GM18511 (cell line): ENCODE data around the gene HOXC11.

Experiments
- ATAC-seq: cut with Tn5 transposase; IDR thresholded peaks from one replicate; pipeline ENCODE4 v1.9.1; 2021; ENCODE audit warnings: mild to moderate bottlenecking, moderate library complexity; ENCODE audit not compliant: unreplicated experiment

The HOXC11 gene

DNA sequence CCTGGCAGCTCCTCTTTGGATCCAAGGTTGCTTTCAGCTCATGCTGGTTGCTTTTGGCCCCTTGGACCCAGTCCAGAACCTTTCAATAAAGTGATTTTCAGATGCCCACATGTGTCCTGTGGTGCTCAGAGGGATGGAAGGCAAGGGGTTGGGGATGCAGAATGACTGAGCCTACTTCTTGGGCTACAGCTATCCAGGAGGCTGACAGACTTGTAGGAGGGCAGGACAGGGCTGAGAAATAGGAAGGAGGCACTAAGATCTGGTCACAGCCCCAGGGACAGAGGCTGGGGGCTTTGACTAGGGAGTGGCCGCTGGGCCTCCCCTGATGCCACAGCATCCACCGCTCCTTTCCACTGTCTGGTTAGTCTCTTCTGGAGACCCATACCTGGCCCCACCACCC, 1.2 kb upstream of the HOXC11 start:
- ATAC-seq: no peak

DNA sequence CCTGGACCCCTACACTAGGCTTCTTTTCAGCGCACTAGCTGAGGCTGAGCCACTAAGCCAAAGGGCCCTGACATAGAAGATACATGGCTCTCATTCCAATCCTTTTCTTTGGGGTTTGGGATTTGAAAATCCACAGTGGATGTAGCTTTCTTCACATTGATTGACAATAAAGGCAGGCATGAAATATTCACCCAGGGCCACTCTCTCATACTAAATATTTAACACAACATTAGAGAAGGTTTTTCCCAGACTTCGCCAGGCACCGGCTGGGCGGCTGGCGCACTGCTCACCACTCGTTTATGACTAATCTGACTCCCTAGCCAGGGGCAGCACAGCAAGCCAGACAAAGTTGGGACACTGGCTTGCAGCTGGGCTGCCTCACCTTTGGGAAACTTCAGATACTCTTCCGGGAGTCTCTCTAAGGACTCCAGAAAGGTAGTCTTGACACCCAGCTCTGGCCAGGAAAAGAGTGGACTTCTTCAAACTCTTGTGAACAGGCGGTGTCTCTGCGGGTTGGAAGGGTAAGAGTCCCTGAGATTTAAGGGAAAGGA, 699 bp upstream of the HOXC11 start:
- ATAC-seq: no peak

DNA sequence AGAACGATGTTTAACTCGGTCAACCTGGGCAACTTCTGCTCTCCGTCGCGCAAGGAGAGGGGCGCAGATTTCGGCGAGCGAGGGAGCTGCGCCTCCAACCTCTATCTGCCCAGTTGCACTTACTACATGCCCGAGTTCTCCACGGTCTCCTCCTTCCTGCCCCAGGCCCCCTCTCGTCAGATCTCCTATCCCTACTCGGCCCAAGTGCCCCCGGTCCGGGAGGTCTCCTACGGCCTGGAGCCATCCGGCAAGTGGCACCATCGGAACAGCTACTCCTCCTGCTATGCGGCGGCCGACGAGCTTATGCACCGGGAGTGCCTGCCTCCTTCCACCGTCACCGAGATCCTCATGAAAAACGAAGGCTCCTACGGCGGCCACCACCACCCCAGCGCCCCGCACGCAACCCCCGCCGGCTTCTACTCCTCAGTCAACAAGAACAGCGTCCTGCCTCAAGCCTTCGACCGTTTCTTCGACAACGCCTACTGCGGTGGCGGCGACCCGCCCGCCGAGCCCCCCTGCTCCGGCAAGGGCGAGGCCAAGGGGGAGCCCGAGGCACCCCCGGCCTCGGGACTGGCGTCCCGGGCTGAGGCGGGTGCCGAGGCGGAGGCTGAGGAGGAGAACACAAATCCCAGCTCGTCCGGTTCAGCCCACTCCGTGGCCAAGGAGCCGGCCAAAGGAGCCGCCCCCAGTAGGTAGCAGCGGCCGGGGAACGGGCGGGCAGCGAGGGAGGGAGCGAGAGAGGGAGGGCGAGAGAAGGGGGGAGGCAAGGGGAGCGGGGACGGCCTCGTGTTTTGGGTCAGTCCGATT, 513 bp downstream of the HOXC11 start:
- ATAC-seq: no peak

DNA sequence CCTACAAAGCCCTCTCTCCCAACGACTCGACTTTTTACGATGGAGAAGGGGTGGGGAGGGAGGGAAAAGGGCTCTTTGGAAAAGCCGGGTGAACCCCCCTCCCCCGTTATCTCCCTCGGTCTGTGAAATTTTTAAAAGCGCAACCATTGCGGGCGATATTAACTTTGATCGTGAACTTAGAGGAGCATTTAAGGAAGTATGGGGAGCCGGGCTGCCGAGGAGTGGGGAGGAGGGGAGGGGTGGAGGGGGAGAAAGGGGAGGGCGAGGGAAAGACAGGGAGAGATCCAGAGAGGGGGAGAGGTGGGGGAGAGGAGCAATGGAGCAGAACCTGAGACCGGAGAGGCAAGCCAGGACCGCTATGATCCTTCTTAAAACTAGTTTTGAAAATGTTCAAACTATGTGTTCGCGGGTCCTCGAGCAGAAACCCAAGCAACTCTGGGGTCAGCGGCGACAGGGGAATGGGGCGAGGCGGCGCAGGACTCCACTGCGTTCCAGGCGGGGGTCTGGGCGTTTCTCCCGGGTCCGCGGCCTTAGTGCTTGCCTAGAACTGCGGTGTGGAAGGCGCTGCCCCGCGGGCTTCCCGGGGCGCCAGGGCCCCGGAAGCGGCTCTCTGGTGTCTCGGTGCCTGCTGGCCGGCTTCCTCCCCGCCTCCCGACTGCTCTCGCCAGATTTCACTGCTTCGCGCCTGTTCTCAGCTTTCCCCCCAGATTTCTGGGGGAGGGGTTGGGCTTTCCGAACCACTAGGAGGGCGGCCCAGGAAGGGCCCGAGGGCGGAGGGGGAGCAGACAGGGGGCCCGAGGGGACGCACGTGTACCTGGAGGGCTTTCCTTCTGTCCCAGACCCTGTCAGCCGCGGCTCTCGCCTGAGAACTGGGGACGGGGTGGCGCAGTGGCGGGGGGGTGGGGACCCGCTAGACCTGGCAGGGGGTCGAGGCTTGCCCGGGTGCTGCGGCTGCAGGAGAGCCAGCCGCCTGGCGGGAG, 1.4 kb downstream of the HOXC11 start, which contains the start of gene HOTAIR:
HOTAIR (minus strand) TSS at position 871 of the 980 bp plus-strand sequence.
- ATAC-seq: no peak

DNA sequence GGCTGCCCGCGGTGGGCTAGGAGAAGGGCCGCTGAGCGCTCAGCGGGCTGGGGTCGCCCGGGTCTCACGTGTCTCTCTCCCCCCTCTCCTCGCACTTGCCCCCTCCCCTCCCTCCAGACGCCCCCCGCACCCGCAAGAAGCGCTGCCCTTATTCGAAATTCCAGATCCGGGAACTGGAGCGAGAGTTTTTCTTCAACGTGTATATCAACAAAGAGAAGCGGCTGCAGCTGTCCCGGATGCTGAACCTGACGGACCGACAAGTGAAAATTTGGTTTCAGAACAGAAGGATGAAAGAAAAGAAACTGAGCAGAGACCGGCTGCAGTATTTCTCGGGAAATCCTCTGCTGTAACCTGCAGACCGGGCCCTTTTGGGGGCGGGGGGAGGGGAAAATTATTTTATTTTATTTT, 2.1 kb downstream of the HOXC11 start:
- no peak for ATAC-seq

DNA sequence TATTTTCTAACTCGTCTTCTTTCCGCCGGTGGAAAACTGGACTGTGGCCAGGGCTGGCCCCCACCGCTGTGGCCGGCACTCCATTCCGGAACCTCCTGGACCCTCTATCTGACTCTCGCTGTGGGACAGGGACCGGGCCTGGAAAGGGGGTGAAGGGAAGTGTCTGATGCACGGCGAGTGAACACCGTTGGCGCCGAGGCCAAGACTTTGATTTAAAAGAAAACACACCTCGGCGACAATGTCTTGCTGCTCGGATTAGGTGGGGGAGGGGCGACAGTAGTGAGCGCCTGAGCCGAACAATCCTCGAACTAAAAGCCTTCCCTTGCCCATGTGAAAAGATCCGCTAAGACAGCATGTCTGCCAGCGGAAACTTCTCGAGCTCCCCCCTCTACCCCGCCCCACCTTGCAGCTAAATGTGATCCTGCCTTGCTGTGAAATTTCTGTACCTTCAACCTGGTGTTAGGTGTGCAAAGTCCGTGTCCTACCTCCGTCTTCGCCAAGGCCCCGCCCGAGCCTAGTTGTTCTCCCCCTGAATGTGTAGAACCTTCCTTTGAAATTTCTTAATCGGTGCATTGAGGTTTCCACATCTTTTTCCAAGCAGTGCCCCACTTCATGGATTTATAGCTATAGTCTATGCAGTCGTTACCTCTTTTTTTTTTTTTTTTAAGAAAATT, 2.7 kb downstream of the HOXC11 start:
- no peak for ATAC-seq

DNA sequence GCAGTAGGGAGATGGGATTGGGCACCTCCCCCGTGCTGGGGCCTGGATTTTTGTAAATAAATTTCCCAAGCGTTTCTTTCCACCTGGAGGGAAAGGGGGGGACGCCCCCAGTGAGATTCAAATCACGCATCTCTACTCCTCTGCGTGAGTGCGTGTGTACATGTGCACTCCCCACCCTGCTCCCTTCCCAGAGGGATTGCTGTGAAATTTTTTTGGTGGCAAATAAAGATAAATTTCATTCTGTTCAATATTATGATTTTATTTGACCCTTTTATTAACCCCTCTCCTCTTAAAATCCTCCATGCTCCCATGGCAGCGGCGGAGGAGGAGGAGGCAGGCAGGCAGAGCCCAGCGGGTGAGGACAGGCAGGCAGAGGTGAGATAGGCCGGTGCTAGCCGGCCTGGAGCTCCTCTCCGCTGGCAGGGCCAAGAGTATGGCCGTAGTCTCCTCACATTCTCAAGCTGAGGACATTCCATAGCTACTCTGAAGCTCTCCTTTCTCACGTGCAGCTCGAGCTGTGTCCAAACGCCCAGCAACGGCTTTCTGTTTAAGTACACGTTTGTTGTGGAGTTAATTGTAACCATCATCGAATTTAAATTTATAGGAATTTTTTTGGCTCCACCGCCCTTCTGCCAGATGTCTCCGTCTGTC, 3.4 kb downstream of the HOXC11 start:
- no peak for ATAC-seq

DNA sequence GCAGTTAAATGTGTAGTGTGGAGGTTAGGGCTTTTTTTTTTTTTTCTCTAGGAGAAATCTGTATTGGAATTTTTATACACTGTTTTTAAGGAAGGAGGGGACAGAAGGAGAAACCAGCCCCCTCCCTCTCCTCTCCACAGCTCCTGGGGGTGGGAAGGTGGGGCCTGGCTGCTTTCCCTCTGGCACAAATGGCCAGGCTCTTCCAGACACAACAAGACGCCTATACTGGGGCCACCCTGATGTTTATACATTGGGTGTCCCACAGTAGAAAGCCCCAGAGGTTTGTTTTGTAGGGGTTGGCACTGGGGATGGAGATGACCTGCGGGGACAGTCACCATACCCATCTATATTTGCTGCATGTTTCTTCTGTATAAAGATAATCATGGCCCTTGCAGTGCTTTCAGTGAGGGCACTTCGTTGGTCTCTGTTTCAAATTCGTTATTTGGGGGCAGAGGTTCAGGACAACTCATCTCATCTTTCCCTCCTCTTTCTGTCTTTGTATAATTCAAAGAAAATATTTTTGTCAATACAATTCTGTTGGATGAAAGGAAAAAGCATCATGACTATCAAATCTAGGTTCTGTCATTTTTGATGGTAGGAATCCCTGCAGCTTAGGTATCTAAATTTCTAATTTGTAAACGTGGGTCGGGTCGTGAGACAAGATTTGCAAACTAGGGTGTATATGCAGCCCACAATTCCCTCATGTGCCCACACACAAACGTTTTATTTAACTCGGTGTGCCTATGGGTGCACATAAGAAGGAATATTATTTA, 4.1 kb downstream of the HOXC11 start:
- ATAC-seq: no peak

DNA sequence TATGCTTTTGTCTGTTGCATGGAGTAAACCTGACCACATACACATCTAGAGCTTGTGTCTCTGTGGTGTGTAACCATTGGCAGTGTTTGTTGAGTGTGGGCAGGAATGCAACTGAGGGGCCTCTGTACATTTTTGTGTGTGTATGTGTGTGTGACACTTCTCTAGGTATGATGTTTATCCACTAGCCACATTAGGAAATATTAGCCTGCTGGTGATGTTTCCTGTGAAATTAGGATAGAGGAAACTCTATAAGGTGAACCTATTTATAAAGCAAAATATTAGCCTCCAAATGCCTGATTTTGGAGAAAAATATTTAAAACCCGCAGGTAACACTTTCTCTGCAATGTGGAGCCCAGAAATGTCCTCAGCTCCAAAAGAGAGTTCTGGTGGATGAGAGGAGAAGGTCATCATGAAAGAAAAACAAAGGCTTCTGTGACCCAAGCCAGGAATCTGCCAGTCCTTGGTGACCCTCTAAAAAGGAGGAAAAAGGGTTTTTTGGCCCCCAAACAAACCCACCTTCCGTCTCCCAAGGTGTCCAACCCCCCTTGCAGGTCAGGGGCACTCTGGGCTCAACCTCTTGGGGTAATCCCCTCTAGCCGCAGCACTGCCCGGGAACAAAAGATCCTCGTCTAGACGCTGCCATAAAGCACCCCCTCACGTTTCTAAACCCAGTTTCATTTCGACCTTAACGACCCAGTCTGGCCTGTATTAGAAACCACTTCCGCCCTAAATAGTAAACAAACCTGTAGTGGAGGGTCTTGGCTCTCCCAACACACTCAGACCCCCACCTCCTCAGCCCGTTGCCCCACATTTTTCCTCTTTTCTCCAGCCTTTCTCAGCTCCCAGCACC, 4.9 kb downstream of the HOXC11 start:
- ATAC-seq: no peak

DNA sequence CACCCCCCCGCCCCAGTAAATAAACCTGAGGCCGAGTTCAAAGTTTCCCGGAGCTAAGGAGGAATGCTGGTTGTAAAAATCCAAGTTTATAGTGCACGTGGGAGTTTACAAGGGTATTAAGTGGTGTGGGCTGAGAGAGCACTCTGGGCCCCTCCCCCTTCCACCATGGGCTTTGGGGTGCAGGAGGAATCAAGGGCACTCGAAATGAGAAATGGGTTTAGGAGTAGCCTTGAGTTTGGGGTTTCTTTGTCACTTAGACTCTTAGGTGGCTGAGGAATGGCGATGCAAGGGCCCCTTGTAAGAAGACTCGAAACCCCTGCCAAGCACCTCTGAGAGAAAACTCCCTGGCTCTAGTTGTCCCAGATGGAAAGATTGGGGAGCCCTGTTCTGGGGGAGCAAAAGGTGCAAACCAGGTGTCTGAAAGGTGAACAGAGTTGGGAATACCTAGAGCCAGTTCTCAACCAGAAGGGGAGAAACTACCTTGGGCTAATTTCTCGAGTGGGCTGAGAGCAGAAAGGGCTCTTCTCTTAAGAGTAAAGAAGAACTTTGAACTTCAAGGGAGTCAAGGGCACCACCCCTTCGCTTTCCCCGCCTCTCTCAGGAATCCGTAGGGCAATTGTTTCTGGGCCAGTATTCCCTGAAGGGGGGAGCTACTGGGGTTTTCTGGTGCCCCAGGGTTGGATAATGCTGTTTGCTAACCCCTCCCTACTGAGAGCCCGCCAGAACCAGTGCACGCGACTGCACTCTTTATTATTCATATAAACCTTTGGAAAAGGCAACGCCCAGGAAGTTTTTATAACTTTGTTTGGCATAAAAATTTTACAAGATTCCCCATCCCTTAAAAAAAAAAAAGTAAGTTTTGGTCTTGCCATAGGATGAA, 5.8 kb downstream of the HOXC11 start:
- no peak for ATAC-seq

DNA sequence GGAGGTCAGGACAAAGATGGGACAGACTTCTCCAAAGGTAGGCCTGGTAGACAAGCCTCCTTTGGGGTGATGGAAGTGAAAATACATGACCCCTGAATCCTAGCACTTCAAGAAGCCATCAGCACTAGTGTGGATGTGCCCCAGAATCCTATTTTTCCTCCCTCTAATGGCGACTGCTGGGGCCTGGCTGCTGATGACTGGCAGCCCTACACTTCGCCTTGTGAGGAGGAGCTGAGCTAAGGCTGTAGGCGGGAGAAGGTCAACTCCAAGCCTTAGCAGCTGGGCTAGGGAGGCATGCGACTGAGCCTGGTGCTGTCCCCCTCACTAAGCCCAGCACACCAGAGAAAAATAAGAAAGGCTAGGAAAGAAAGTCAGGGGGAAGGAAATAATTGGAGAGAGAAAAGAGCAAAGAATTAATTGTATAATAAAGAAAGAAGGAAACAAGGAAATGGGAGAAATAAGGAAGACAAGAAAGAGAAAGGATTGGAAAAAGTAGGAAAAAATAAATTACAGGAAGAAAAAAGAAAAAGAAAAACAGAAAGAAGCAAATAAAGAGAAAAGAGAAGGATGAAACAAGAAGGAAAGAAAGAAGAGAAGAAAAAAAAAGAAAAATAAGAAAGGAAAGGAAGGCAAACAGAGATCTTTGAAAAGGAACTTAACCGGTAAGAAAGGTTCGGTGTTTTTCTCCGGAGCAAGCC, 7.3 kb downstream of the HOXC11 start:
- no peak for ATAC-seq

DNA sequence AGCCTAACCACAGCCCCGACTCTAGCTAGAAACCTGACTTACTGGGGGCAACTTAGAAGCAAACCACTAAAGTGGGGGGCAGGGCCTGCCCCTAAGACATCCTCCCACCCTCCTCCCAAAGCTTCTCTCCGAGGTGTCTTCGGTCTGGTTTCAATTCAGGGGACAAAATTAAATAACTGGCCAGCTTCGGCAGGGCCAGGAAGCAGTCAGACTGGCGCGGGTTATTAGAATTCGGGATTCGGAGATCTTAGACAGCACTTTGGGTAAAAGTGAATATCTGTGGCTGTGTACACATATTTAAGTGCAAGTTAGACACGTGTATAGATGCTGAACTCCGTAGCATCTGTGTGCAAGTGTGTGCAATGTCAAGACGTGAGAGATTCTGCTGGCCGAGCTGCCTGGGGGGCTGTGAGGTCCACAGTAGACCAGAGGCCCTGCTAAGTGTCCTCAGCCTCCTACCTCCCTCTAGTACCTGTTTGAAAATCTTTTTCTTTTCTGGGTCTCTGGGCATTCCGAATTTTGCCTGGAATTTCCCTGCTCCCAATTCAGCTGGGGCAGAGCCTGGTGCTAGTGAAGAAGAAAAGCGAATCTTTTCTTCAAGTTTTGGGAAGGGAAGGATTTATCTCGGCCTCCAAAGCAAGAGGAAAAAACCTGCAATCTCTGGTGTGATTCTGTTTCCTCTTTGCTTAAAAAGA, 8.0 kb downstream of the HOXC11 start:
- no peak for ATAC-seq

DNA sequence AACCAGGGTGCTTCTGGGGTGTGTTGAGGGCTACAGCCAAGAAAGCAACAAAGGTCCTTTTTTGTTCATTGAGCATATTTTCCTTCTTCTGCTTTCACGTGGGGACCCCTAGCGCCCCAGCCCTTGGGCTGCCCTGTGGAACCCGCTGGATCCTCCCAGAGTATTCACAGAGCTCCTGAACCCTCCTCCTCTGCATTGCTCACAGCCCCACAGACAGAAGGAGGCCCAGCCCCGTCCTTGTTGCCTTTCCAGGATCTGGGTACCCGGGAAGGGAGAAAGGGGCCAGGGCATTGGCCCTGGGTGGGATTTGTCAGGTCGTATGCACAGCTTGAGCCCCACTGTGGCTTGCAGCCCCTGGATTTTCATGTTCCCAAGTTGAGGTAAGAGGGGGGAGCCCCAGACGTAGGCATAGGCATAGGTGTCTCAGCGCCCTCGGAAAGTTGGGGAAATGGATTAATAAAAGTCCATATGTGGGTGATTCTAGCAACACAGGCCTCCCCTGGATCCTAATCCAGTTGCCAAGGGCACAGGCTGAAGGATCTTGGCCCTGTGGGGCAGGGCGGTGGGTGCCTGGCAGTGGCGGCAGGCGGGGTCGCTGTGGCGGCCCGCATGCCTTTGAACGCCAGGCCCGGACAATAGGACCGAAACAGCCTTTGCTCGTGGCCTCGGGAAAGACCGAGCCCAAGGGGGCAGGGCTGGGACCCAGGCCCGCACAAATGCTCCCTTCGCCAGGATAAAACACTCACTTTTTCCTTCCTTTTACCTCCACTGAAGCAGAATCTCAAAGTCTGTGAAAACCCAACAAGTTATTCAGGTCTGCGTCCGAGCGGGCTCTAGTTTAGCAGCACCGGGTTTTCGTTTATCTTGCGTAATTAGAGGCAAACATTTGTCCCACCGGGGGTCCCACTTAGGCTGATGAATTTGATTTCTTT, 9.0 kb downstream of the HOXC11 start:
- no peak for ATAC-seq

DNA sequence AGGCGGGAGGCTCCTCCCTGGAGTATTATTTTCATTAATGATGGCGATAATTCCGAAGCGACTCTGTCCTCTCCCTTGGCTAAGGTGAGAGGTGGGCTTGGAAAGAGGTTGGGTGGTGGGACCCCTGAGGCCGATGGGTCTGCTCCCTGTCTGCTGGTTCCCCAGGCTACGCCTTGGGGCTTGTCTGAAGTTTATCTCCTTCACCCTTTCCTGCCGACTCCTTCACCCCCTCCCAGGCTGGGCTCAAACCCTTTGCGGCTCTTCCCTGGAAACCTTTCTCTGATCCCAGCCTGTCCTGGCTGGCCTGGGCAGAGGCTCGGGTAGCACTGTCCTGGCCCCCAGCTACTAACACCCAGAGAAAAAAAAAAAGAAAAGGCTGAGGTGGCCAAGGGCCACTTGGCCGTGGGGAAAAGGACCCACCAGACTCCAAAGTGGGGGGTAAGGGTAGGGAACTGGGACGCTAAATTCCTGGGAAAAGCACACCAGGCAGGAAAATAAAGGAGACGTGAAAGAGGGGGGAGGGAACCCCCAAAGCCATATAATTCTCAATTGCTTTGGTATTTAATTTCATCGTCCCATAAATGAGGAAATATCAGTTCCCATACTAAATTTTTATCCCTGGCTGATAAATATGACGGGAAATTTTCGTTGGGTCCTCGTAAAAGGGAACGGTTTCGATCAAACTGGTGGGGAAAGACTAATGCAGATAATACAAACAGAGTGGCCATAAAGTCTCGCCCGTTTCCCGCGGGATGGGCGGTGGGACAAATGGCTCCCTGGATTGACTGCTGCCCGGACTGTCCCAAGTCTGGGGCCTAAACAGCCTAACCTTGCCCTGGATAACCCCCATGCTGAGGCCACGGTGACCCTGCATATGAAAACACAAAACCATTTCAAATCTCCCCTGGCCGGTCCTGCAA, 10.0 kb downstream of the HOXC11 start:
- ATAC-seq: no peak

DNA sequence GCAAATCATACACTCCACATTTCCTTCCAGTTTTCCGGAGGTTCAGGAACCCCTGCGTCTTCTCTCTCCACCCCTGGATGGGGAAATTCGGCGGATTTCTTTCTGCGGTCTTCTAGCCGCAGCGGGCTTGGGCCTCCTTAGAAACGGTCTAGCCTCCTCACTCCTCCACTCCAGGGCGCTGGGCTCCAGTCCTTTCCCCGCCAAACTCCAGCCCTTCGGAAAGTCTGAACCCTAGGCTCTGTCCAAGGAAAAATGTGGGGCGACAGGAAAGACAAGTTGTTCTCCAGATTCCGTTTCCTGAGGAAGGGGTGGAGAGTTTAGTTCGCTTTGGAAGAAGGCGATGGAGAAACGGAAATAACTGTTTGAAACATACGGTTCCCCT, 10.6 kb downstream of the HOXC11 start:
- ATAC-seq: no peak
